IMR-90 (cell line): ENCODE measurements around the gene NOP10. TPM values are rescaled to one million over a fixed set of nuclear protein-coding genes. Genes with fewer than 3 reads are reported as not detected.

Source experiments
- ATAC-seq: fragments of 200-7000 bp; cut with Tn5 transposase; 2 replicates; pipeline ENCODE4 v1.9.1; 2020; ENCODE audit warnings: low read depth, mild to moderate bottlenecking, moderate library complexity
- BruUV-seq: library from RNA; stranded (reverse); fragments of 400-500 nt; replicated peaks from 2 replicates; lab custom pipeline; 2021; lab: Mats Ljungman, UMichigan
- CTCF ChIA-PET: fragments of 300-600 bp; formaldehyde crosslinking; extraction: SDS; loops from one replicate; lab custom pipeline; 2021; ENCODE audit warnings: antibody characterized with exemption; lab: Yijun Ruan, JAX
- POLR2A ChIA-PET: fragments of 300-600 bp; sonication (Branson Sonifier 250); formaldehyde crosslinking; loops from one replicate; lab custom pipeline; 2022; ENCODE audit warnings: antibody characterized with exemption; ENCODE audit not compliant: unreplicated experiment; lab: Charles Lee
- DNase-seq: peaks from one replicate; pipeline ENCODE4 v3.0.0; 2013
- H2AFZ ChIP-seq: replicated peaks from 2 replicates; pipeline ENCODE3; 2013; ENCODE audit warnings: low read length, mild to moderate bottlenecking; ENCODE audit not compliant: poor library complexity
- H2AK5ac ChIP-seq: 2 replicates; pipeline ENCODE4 v1.6.1; 2013; ENCODE audit warnings: low read depth, low read length, inconsistent platforms
- H2AK9ac ChIP-seq: replicated peaks from 2 replicates; pipeline ENCODE3; 2013; ENCODE audit warnings: mild to moderate bottlenecking, low read depth, low read length, moderate library complexity; ENCODE audit not compliant: poor library complexity
- H2BK120ac ChIP-seq: 2 replicates; pipeline ENCODE4 v1.6.1; 2013; ENCODE audit warnings: low read depth, low read length, inconsistent platforms
- H2BK15ac ChIP-seq: 3 replicates; pipeline ENCODE4 v1.6.1; 2013; ENCODE audit warnings: low read depth, low read length, inconsistent platforms
- H2BK20ac ChIP-seq: 2 replicates; pipeline ENCODE4 v1.6.1; 2013; ENCODE audit warnings: low read depth, mild to moderate bottlenecking, inconsistent platforms, low read length, moderate library complexity
- H2BK5ac ChIP-seq: 2 replicates; pipeline ENCODE4 v1.6.1; 2013; ENCODE audit warnings: mild to moderate bottlenecking, low read depth, low read length, inconsistent platforms; ENCODE audit not compliant: poor library complexity, severe bottlenecking
- H3K14ac ChIP-seq: replicated peaks from 2 replicates; pipeline ENCODE4 v1.6.1; 2013; ENCODE audit warnings: low read depth, low read length, inconsistent platforms
- H3K18ac ChIP-seq: 2 replicates; pipeline ENCODE4 v1.6.1; 2013; ENCODE audit warnings: low read depth, low read length, control low read depth
- H3K23ac ChIP-seq: 2 replicates; pipeline ENCODE4 v1.6.1; 2013; ENCODE audit warnings: low read depth, low read length, inconsistent platforms
- H3K27ac ChIP-seq: 2 replicates; pipeline ENCODE4 v1.5.1; 2013; ENCODE audit warnings: mild to moderate bottlenecking, control low read depth, low read length; ENCODE audit not compliant: insufficient read depth
- H3K27me3 ChIP-seq: 2 replicates; pipeline ENCODE4 v1.6.1; 2013; ENCODE audit warnings: low read length; ENCODE audit not compliant: control insufficient read depth, insufficient read depth
- H3K36me3 ChIP-seq: 2 replicates; pipeline ENCODE4 v1.6.1; 2013; ENCODE audit warnings: low read length, mixed read lengths; ENCODE audit not compliant: control insufficient read depth, insufficient read depth
- H3K4ac ChIP-seq: 2 replicates; pipeline ENCODE4 v1.6.1; 2013; ENCODE audit warnings: low read depth, low read length, inconsistent platforms
- H3K4me1 ChIP-seq: 2 replicates; pipeline ENCODE4 v1.6.1; 2013; ENCODE audit warnings: low read length, mixed read lengths; ENCODE audit not compliant: control insufficient read depth, insufficient read depth
- H3K4me2 ChIP-seq: 2 replicates; pipeline ENCODE4 v1.6.1; 2013; ENCODE audit warnings: low read depth, mild to moderate bottlenecking, control low read depth, low read length, moderate library complexity
- H3K4me3 ChIP-seq: 2 replicates; pipeline ENCODE4 v1.5.1; 2013; ENCODE audit warnings: low read depth, mild to moderate bottlenecking, control low read depth, low read length, moderate library complexity; ENCODE audit not compliant: insufficient read depth
- H3K56ac ChIP-seq: 2 replicates; pipeline ENCODE4 v1.6.1; 2013; ENCODE audit warnings: low read length, inconsistent platforms; ENCODE audit not compliant: insufficient read depth; ENCODE audit errors: extremely low read depth
- H3K79me1 ChIP-seq, 2 experiments: 2 replicates each; pipeline ENCODE4 v1.6.1; 2013; ENCODE audit warnings: low read length in 2 of 2, inconsistent platforms in 1 of 2, low read depth in 1 of 2
- H3K9ac ChIP-seq: 2 replicates; pipeline ENCODE4 v1.6.1; 2013; ENCODE audit warnings: low read depth, low read length, control low read depth
- H3K9me1 ChIP-seq: 2 replicates; pipeline ENCODE4 v1.6.1; 2013; ENCODE audit warnings: low read length, inconsistent platforms; ENCODE audit not compliant: insufficient read depth
- H3K9me3 ChIP-seq: 2 replicates; pipeline ENCODE4 v1.6.1; 2013; ENCODE audit warnings: low read length; ENCODE audit not compliant: control insufficient read depth, insufficient read depth
- H4K20me1 ChIP-seq: 2 replicates; pipeline ENCODE4 v1.6.1; 2013; ENCODE audit warnings: low read length, inconsistent platforms; ENCODE audit not compliant: insufficient read depth
- H4K5ac ChIP-seq: 2 replicates; pipeline ENCODE4 v1.6.1; 2013; ENCODE audit warnings: mild to moderate bottlenecking, low read depth, low read length, control low read depth
- H4K8ac ChIP-seq, 2 experiments: 2 replicates each; pipeline ENCODE4 v1.6.1; 2013; ENCODE audit warnings: low read depth in 2 of 2, low read length in 2 of 2, control low read depth in 1 of 2, inconsistent platforms in 1 of 2
- H4K91ac ChIP-seq: 2 replicates; pipeline ENCODE4 v1.6.1; 2013; ENCODE audit warnings: low read depth, low read length, inconsistent platforms; ENCODE audit not compliant: insufficient read depth
- CEBPB ChIP-seq: IDR thresholded peaks from 2 replicates; pipeline ENCODE4 v1.6.1; 2012; ENCODE audit warnings: low read depth, low read length, improper control_type of control experiment
- CTCF ChIP-seq: conservative IDR thresholded peaks from 2 replicates; pipeline ENCODE4 v1.5.1; 2012; ENCODE audit warnings: mild to moderate bottlenecking, low read depth, low read length, improper control_type of control experiment
- ELK1 ChIP-seq: fragments of 150-350 bp; IDR thresholded peaks from 2 replicates; pipeline ENCODE4 v1.6.1; 2016; ENCODE audit warnings: low read depth, mild to moderate bottlenecking, low read length, moderate library complexity, borderline replicate concordance
- MAFK ChIP-seq: IDR thresholded peaks from 2 replicates; pipeline ENCODE4 v1.6.1; 2012; ENCODE audit warnings: low read depth, low read length, improper control_type of control experiment
- MAZ ChIP-seq: IDR thresholded peaks from 2 replicates; pipeline ENCODE4 v1.6.1; 2012; ENCODE audit warnings: low read depth, mild to moderate bottlenecking, low read length, improper control_type of control experiment, moderate library complexity, borderline replicate concordance
- RAD21 ChIP-seq: IDR thresholded peaks from 2 replicates; pipeline ENCODE4 v1.6.1; 2012; ENCODE audit warnings: low read length, improper control_type of control experiment
- RFX5 ChIP-seq: IDR thresholded peaks from 2 replicates; pipeline ENCODE4 v1.8.0; 2012; ENCODE audit warnings: low read depth, mild to moderate bottlenecking, low read length, moderate library complexity
- SMC3 ChIP-seq: fragments of 150-350 bp; IDR thresholded peaks from 2 replicates; pipeline ENCODE4 v1.6.1; 2016; ENCODE audit warnings: low read depth, mild to moderate bottlenecking, antibody characterized with exemption, low read length, moderate library complexity
- USF2 ChIP-seq: fragments of 150-350 bp; IDR thresholded peaks from 2 replicates; pipeline ENCODE4 v1.6.1; 2017; ENCODE audit warnings: mild to moderate bottlenecking, antibody characterized with exemption, low read length, low read depth
- WGBS, 2 experiments: methylation state at CpG; one replicate each; pipeline versions ENCODE4 v1.1.5 to v1.1.7; 2013; ENCODE audit warnings: missing lambda C conversion rate in 2 of 2; ENCODE audit not compliant: insufficient read length in 1 of 2; ENCODE audit errors: extremely low coverage in 2 of 2; 5-methylcytosine and 5-hydroxymethylcytosine counted together
- dilution Hi-C: fragments of 300-500 bp; cut with HindIII; formaldehyde crosslinking; loops from one replicate; pipeline ENCODE4 v1.14.3; 2018; ENCODE audit warnings: low sequenced_read_pairs; ENCODE audit not compliant: unreplicated experiment
- in situ Hi-C: fragments of 300-500 bp; cut with MboI; formaldehyde crosslinking; loops from 3 replicates; pipeline ENCODE4 v1.14.3; 2019; ENCODE audit warnings: low sequenced_read_pairs, inconsistent platforms, mixed read lengths
- intact Hi-C: fragments of 100-400 bp; cut with micrococcal nuclease; formaldehyde crosslinking; loops from 2 replicates; pipeline ENCODE4 v1.10.0; 2022
- polyA plus RNA-seq, 3 experiments: library from polyadenylated mRNA; depleted of rRNA; stranded (reverse); fragments of >200 nt; gene quantifications; 2 replicates each; pipeline ENCODE4 v1.2.3, GENCODE V29; 2012; ENCODE audit warnings: low replicate concordance in 1 of 3
- total RNA-seq: library from RNA; depleted of rRNA; stranded (reverse); fragments of >200 nt; gene quantifications from 2 replicates; pipeline ENCODE4 v1.2.3, GENCODE V29; 2012

Gene NOP10
- total and polyA plus RNA-seq, 2 of the 4 experiments (the other 2 are of a cell fraction) = 141 to 468 TPM

GRCh38 chr15:34359416-34359815, 16.5 kb upstream of the NOP10 start:
- Histone ChIP-seq H4K8ac (no peak overlapping the region), H3K9ac (no peak overlapping the region), H3K14ac (no peak overlapping the region), H4K20me1 (no peaks in the 10 kb centered on the region), H3K79me1 (0 out of 4 replicates have a peak, but pooled peaks cover 2 to 6% of the 10 kb centered on the region in 2 experiments), H2BK20ac (no peak overlapping the region), H3K4me1 (no peaks in the 10 kb centered on the region), H3K9me3 (no peaks in the 10 kb centered on the region), H3K56ac (no peak overlapping the region), H4K91ac (no peak overlapping the region), H2AK9ac (no peak overlapping the region), H3K4ac (no peak overlapping the region), H2AK5ac (no peak overlapping the region), H3K23ac (no peak overlapping the region), H2AFZ (no peak overlapping the region), H2BK120ac (no peak overlapping the region), H3K27me3 (no peaks in the 10 kb centered on the region), H2BK15ac (no peak overlapping the region), H3K4me2 (no peak overlapping the region), H3K27ac (no peak overlapping the region), H4K5ac (no peak overlapping the region), H3K36me3 (peaks cover 36% of the 10 kb centered on the region), H2BK5ac (no peak overlapping the region), H3K18ac (no peak overlapping the region), H3K4me3 (no peak overlapping the region), H3K9me1 (no peaks in the 10 kb centered on the region)
- intact Hi-C loops (loop anchor here (5.0 kb wide), 1 partner anchor 223 kb away; the partner anchor contains the start of gene GOLGA8B), in situ Hi-C loops (no loop called here), dilution Hi-C loops (no loop called here)
- POLR2A ChIA-PET = no interaction called here
- BruUV-seq = no TSS peak
- ATAC-seq (no peak), DNase-seq (no peak)
- TF ChIP-seq MAZ (no peak), RAD21 (no peak), RFX5 (no peak), SMC3 (no peak), USF2 (no peak), MAFK (no peak), CEBPB (no peak), CTCF (no peak), ELK1 (no peak)
- CTCF ChIA-PET = no interaction called here
- WGBS, 2 experiments = no CpG with 5 or more reads among the region's 3 CpGs
